ENCODE measurements around the gene IL23A.
"Not testable (repeated sequence)": the region's sequence is repeated elsewhere in the genome, so short reads cannot be mapped to it uniquely, and the experiment has no call there.

Gene IL23A

GRCh38 chr12:56346675-56347074, 8.0 kb downstream of the IL23A start:
- Histone ChIP-seq H3K27me3 (ENCODE audit: control insufficient read depth, insufficient read depth, low read length) (no peaks in the 10 kb centered on the region), H3K4me1 (ENCODE audit: control insufficient read depth, insufficient read depth, low read length) (no peaks in the 10 kb centered on the region), H3K4me3 (ENCODE audit: low read depth, low read length) (no peak overlapping the region), H3K9ac (ENCODE audit: low read depth, low read length) (no peak overlapping the region), H3K36me3 (ENCODE audit: control insufficient read depth, insufficient read depth, low read length) (peaks cover 51% of the 10 kb centered on the region), H3K9me3 (ENCODE audit: control insufficient read depth, insufficient read depth, low read length) (no peaks in the 10 kb centered on the region)

- H3K36me3 ChIP-seq (ENCODE audit: control insufficient read depth, insufficient read depth, low read length): peaks cover 51% of the 10 kb centered on the region
- not testable (repeated sequence) for H3K9ac ChIP-seq (ENCODE audit: low read depth, low read length); H3K4me1 ChIP-seq (ENCODE audit: control insufficient read depth, insufficient read depth, low read length); H3K9me3 ChIP-seq (ENCODE audit: control insufficient read depth, insufficient read depth, low read length); H3K27me3 ChIP-seq (ENCODE audit: control insufficient read depth, insufficient read depth, low read length); H3K4me3 ChIP-seq (ENCODE audit: low read depth, low read length)
Measured at GRCh38 chr12:56347255-56347654, 8.6 kb downstream of the IL23A start.

GRCh38 chr12:56348776-56349175, 10.1 kb downstream of the IL23A start:
- Histone ChIP-seq H3K4me3 (ENCODE audit: low read depth, low read length) (no peak overlapping the region), H3K36me3 (ENCODE audit: control insufficient read depth, insufficient read depth, low read length) (peaks cover 37% of the 10 kb centered on the region), H3K9ac (ENCODE audit: low read depth, low read length) (no peak overlapping the region), H3K27me3 (ENCODE audit: control insufficient read depth, insufficient read depth, low read length) (no peaks in the 10 kb centered on the region), H3K4me1 (ENCODE audit: control insufficient read depth, insufficient read depth, low read length) (no peaks in the 10 kb centered on the region), H3K9me3 (ENCODE audit: control insufficient read depth, insufficient read depth, low read length) (no peaks in the 10 kb centered on the region)

- no peaks in the 10 kb centered on the region for H3K27me3 ChIP-seq (ENCODE audit: control insufficient read depth, insufficient read depth, low read length)
- H3K4me3 ChIP-seq (ENCODE audit: low read depth, low read length): no peak overlapping the region
- no peaks in the 10 kb centered on the region for H3K9me3 ChIP-seq (ENCODE audit: control insufficient read depth, insufficient read depth, low read length)
- no peaks in the 10 kb centered on the region for H3K4me1 ChIP-seq (ENCODE audit: control insufficient read depth, insufficient read depth, low read length)
- no peak overlapping the region for H3K9ac ChIP-seq (ENCODE audit: low read depth, low read length)
- peaks cover 54% of the 10 kb centered on the region for H3K36me3 ChIP-seq (ENCODE audit: control insufficient read depth, insufficient read depth, low read length)
Measured at GRCh38 chr12:56350662-56351061, 12.0 kb downstream of the IL23A start.

- no peak overlapping the region for H3K4me3 ChIP-seq (ENCODE audit: low read depth, low read length)
- peaks cover 54% of the 10 kb centered on the region for H3K36me3 ChIP-seq (ENCODE audit: control insufficient read depth, insufficient read depth, low read length)
- H3K9ac ChIP-seq (ENCODE audit: low read depth, low read length): no peak overlapping the region
- H3K27me3 ChIP-seq (ENCODE audit: control insufficient read depth, insufficient read depth, low read length): no peaks in the 10 kb centered on the region
- no peaks in the 10 kb centered on the region for H3K9me3 ChIP-seq (ENCODE audit: control insufficient read depth, insufficient read depth, low read length)
- H3K4me1 ChIP-seq (ENCODE audit: control insufficient read depth, insufficient read depth, low read length): no peaks in the 10 kb centered on the region
Measured at GRCh38 chr12:56351325-56351724, 12.6 kb downstream of the IL23A start.

GRCh38 chr12:56358836-56359532, 20.3 kb downstream of the IL23A start:
- H3K9ac ChIP-seq (ENCODE audit: low read depth, low read length): peak overlapping the region; percentile 29
- H3K4me1 ChIP-seq (ENCODE audit: control insufficient read depth, insufficient read depth, low read length): peaks cover 11% of the 10 kb centered on the region
- peak overlapping the region; percentile 65 for H3K4me3 ChIP-seq (ENCODE audit: low read depth, low read length)
- H3K9me3 ChIP-seq (ENCODE audit: control insufficient read depth, insufficient read depth, low read length): no peaks in the 10 kb centered on the region
- no peaks in the 10 kb centered on the region for H3K27me3 ChIP-seq (ENCODE audit: control insufficient read depth, insufficient read depth, low read length)
- peaks cover 25% of the 10 kb centered on the region for H3K36me3 ChIP-seq (ENCODE audit: control insufficient read depth, insufficient read depth, low read length)

- Histone ChIP-seq H3K4me1 (ENCODE audit: control insufficient read depth, insufficient read depth, low read length) (peaks cover 11% of the 10 kb centered on the region), H3K9ac (ENCODE audit: low read depth, low read length) (peak within 1 kb of the TSS; percentile 79), H3K9me3 (ENCODE audit: control insufficient read depth, insufficient read depth, low read length) (no peaks in the 10 kb centered on the region), H3K27me3 (ENCODE audit: control insufficient read depth, insufficient read depth, low read length) (no peaks in the 10 kb centered on the region), H3K36me3 (ENCODE audit: control insufficient read depth, insufficient read depth, low read length) (peaks cover 14% of the 10 kb centered on the region), H3K4me3 (ENCODE audit: low read depth, low read length) (peak within 1 kb of the TSS; percentile 67)
Measured at GRCh38 chr12:56359851-56360767, 21.4 kb downstream of the IL23A start, which contains the start of gene STAT2. TSS of gene STAT2 (minus strand) at chr12:56360107. CDS start at chr12:56356571, 3,536 bp downstream.

GRCh38 chr12:56361487-56362129, 22.9 kb downstream of the IL23A start:
- Histone ChIP-seq H3K36me3 (ENCODE audit: control insufficient read depth, insufficient read depth, low read length) (no peaks in the 10 kb centered on the region), H3K4me1 (ENCODE audit: control insufficient read depth, insufficient read depth, low read length) (peaks cover 11% of the 10 kb centered on the region), H3K4me3 (ENCODE audit: low read depth, low read length) (no peak overlapping the region), H3K9ac (ENCODE audit: low read depth, low read length) (no peak overlapping the region), H3K9me3 (ENCODE audit: control insufficient read depth, insufficient read depth, low read length) (no peaks in the 10 kb centered on the region), H3K27me3 (ENCODE audit: control insufficient read depth, insufficient read depth, low read length) (no peaks in the 10 kb centered on the region)

GRCh38 chr12:56362130-56363059, 23.7 kb downstream of the IL23A start, which contains the start of gene APOF:
TSS of gene APOF (minus strand) at chr12:56362857. CDS start at chr12:56362745, 112 bp downstream.
- Histone ChIP-seq H3K4me1 (ENCODE audit: control insufficient read depth, insufficient read depth, low read length) (peaks cover 11% of the 10 kb centered on the region), H3K9me3 (ENCODE audit: control insufficient read depth, insufficient read depth, low read length) (no peaks in the 10 kb centered on the region), H3K36me3 (ENCODE audit: control insufficient read depth, insufficient read depth, low read length) (no peaks in the 10 kb centered on the region), H3K27me3 (ENCODE audit: control insufficient read depth, insufficient read depth, low read length) (no peaks in the 10 kb centered on the region), H3K9ac (ENCODE audit: low read depth, low read length) (no peak within 1 kb of the TSS), H3K4me3 (ENCODE audit: low read depth, low read length) (no peak within 1 kb of the TSS)

GRCh38 chr12:56366948-56367347, 28.3 kb downstream of the IL23A start:
- Histone ChIP-seq H3K4me3 (ENCODE audit: low read depth, low read length) (no peak overlapping the region), H3K4me1 (ENCODE audit: control insufficient read depth, insufficient read depth, low read length) (no peaks in the 10 kb centered on the region), H3K36me3 (ENCODE audit: control insufficient read depth, insufficient read depth, low read length) (no peaks in the 10 kb centered on the region), H3K27me3 (ENCODE audit: control insufficient read depth, insufficient read depth, low read length) (no peaks in the 10 kb centered on the region), H3K9me3 (ENCODE audit: control insufficient read depth, insufficient read depth, low read length) (no peaks in the 10 kb centered on the region), H3K9ac (ENCODE audit: low read depth, low read length) (no peak overlapping the region)

- Histone ChIP-seq H3K4me1 (ENCODE audit: control insufficient read depth, insufficient read depth, low read length) (peaks cover 3% of the 10 kb centered on the region), H3K9me3 (ENCODE audit: control insufficient read depth, insufficient read depth, low read length) (no peaks in the 10 kb centered on the region)
Measured at GRCh38 chr12:56373515-56373914, 34.8 kb downstream of the IL23A start.

More at GRCh38 chr12:56373515-56373914, 34.8 kb downstream of the IL23A start:
- no peak overlapping the region for H3K9ac ChIP-seq (ENCODE audit: low read depth, low read length)
- H3K27me3 ChIP-seq (ENCODE audit: control insufficient read depth, insufficient read depth, low read length): no peaks in the 10 kb centered on the region
- H3K4me3 ChIP-seq (ENCODE audit: low read depth, low read length): no peak overlapping the region
- H3K36me3 ChIP-seq (ENCODE audit: control insufficient read depth, insufficient read depth, low read length): no peaks in the 10 kb centered on the region

Data from iPS-15b (cell line).